SK-N-SH treated with all-trans-retinoic acid at 6 μM for 48 hours (cell line): Measurements from ENCODE around the gene OR6P1.

ENCODE experiments used
- ATAC-seq: fragments of 200-7000 bp; cut with Tn5 transposase; 3 replicates; pipeline ENCODE4 v1.9.1; 2020; ENCODE audit warnings: mild to moderate bottlenecking, moderate library complexity
- ARNTL ChIP-seq: fragments of 450-650 bp; formaldehyde crosslinking; IDR thresholded peaks from 2 replicates; pipeline ENCODE4 v1.5.0; 2020; ENCODE audit warnings: low read depth, mild to moderate bottlenecking, moderate library complexity, borderline replicate concordance
- BACH2 ChIP-seq: fragments of 250-450 bp; sonication (Bioruptor Pico); IDR thresholded peaks from 2 replicates; pipeline ENCODE4 v1.9.0; 2021; ENCODE audit warnings: mild to moderate bottlenecking, borderline replicate concordance
- CSDC2 ChIP-seq: fragments of 250-450 bp; sonication (Bioruptor Pico); IDR thresholded peaks from 2 replicates; pipeline ENCODE4 v1.5.0; 2020; ENCODE audit warnings: mild to moderate bottlenecking, moderate library complexity
- CSRNP3 ChIP-seq: fragments of 250-450 bp; sonication (Bioruptor Pico); IDR thresholded peaks from 2 replicates; pipeline ENCODE4 v1.5.1; 2021; ENCODE audit warnings: mild to moderate bottlenecking, moderate library complexity
- ESRRG ChIP-seq: fragments of 250-450 bp; sonication (Bioruptor Pico); IDR thresholded peaks from 2 replicates; pipeline ENCODE4 v1.6.1; 2021; ENCODE audit warnings: mild to moderate bottlenecking
- GLIS3 ChIP-seq: fragments of 250-450 bp; sonication (Bioruptor Pico); IDR thresholded peaks from 2 replicates; pipeline ENCODE4 v1.5.0; 2020; ENCODE audit warnings: mild to moderate bottlenecking, moderate library complexity
- ISL1 ChIP-seq: fragments of 250-450 bp; sonication (Bioruptor Pico); IDR thresholded peaks from 2 replicates; pipeline ENCODE4 v2.1.2; 2022; ENCODE audit warnings: mild to moderate bottlenecking, moderate library complexity
- OSR1 ChIP-seq: fragments of 250-450 bp; sonication (Bioruptor Pico); IDR thresholded peaks from 2 replicates; pipeline ENCODE4 v1.8.0; 2022; ENCODE audit warnings: moderate library complexity, mild to moderate bottlenecking, inconsistent platforms
- PATZ1 ChIP-seq: fragments of 250-450 bp; sonication (Bioruptor Pico); IDR thresholded peaks from 2 replicates; pipeline ENCODE4 v1.8.0; 2020; ENCODE audit warnings: mild to moderate bottlenecking, moderate library complexity, borderline replicate concordance
- POU6F1 ChIP-seq: fragments of 250-450 bp; sonication (Bioruptor Pico); IDR thresholded peaks from 2 replicates; pipeline ENCODE4 v1.8.0; 2021; ENCODE audit warnings: low read depth, mild to moderate bottlenecking, moderate library complexity, borderline replicate concordance
- PPARA ChIP-seq: fragments of 250-450 bp; sonication (Bioruptor Pico); IDR thresholded peaks from 2 replicates; pipeline ENCODE4 v1.5.0; 2020; ENCODE audit warnings: mild to moderate bottlenecking, borderline replicate concordance
- RARB ChIP-seq: fragments of 250-450 bp; sonication (Bioruptor Pico); IDR thresholded peaks from 2 replicates; pipeline ENCODE4 v1.8.0; 2021; ENCODE audit warnings: mild to moderate bottlenecking, moderate library complexity
- SNAI2 ChIP-seq: fragments of 250-450 bp; sonication (Bioruptor Pico); IDR thresholded peaks from 2 replicates; pipeline ENCODE4 v1.5.0; 2020; ENCODE audit warnings: mild to moderate bottlenecking, moderate library complexity
- TCF4 ChIP-seq: fragments of 250-450 bp; sonication (Bioruptor Pico); IDR thresholded peaks from 2 replicates; pipeline ENCODE4 v1.8.0; 2021; ENCODE audit warnings: mild to moderate bottlenecking, moderate library complexity, borderline replicate concordance
- TOX ChIP-seq: fragments of 250-450 bp; sonication (Bioruptor Pico); IDR thresholded peaks from 2 replicates; pipeline ENCODE4 v1.8.0; 2021; ENCODE audit warnings: mild to moderate bottlenecking, moderate library complexity, borderline replicate concordance
- TSHZ2 ChIP-seq: fragments of 250-450 bp; sonication (Bioruptor Pico); IDR thresholded peaks from 2 replicates; pipeline ENCODE4 v1.5.0; 2020; ENCODE audit warnings: mild to moderate bottlenecking, moderate library complexity
- ZC3H10 ChIP-seq: fragments of 250-450 bp; sonication (Bioruptor Pico); IDR thresholded peaks from 2 replicates; pipeline ENCODE4 v1.5.1; 2021; ENCODE audit warnings: mild to moderate bottlenecking, moderate library complexity
- ZFP3 ChIP-seq: fragments of 250-450 bp; sonication (Bioruptor Pico); IDR thresholded peaks from 2 replicates; pipeline ENCODE4 v1.5.0; 2020; ENCODE audit warnings: mild to moderate bottlenecking, moderate library complexity
- ZFP30 ChIP-seq: fragments of 450-650 bp; formaldehyde crosslinking; IDR thresholded peaks from 2 replicates; pipeline ENCODE4 v1.5.0; 2022; ENCODE audit warnings: mild to moderate bottlenecking, moderate library complexity
- ZNF565 ChIP-seq: fragments of 450-650 bp; formaldehyde crosslinking; conservative IDR thresholded peaks from 2 replicates; pipeline ENCODE4 v1.5.0; 2020; ENCODE audit warnings: low read depth, mild to moderate bottlenecking, moderate library complexity
- ZNF8 ChIP-seq: fragments of 450-650 bp; formaldehyde crosslinking; IDR thresholded peaks from 2 replicates; pipeline ENCODE4 v1.5.0; 2020; ENCODE audit warnings: mild to moderate bottlenecking, moderate library complexity
- TF ChIP-seq, protein P1 (sequence below): fragments of 250-450 bp; sonication (Bioruptor Pico); IDR thresholded peaks from 2 replicates; pipeline ENCODE4 v1.5.1; 2020; ENCODE audit warnings: low read depth, mild to moderate bottlenecking, moderate library complexity

The OR6P1 gene, protein sequence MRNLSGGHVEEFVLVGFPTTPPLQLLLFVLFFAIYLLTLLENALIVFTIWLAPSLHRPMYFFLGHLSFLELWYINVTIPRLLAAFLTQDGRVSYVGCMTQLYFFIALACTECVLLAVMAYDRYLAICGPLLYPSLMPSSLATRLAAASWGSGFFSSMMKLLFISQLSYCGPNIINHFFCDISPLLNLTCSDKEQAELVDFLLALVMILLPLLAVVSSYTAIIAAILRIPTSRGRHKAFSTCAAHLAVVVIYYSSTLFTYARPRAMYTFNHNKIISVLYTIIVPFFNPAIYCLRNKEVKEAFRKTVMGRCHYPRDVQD

GRCh38 chr1:158570480-158570879 is at the start of gene OR6P1:
Gene OR6P1 (minus strand): TSS chr1:158570580. CDS start chr1:158563604, 6,976 bp downstream.
- TF ChIP-seq RARB (CRISPR knock-in tag): no peak
- no peak for TF ChIP-seq OSR1
- no peak for TF ChIP-seq CSDC2
- no peak for TF ChIP-seq CSRNP3 (CRISPR knock-in tag)
- TF ChIP-seq ZNF565: no peak
- TF ChIP-seq TOX (CRISPR knock-in tag): no peak
- no peak for TF ChIP-seq ZNF8 (CRISPR knock-in tag)
- TF ChIP-seq TSHZ2 (CRISPR knock-in tag): no peak
- no peak for TF ChIP-seq PPARA
- no peak for TF ChIP-seq BACH2 (CRISPR knock-in tag)
- TF ChIP-seq POU6F1: no peak
- TF ChIP-seq ARNTL (CRISPR knock-in tag): no peak
- TF ChIP-seq ZC3H10 (CRISPR knock-in tag): no peak
- TF ChIP-seq ZFP3: no peak
- TF ChIP-seq SNAI2 (CRISPR knock-in tag): no peak
- TF ChIP-seq, protein P1, sequence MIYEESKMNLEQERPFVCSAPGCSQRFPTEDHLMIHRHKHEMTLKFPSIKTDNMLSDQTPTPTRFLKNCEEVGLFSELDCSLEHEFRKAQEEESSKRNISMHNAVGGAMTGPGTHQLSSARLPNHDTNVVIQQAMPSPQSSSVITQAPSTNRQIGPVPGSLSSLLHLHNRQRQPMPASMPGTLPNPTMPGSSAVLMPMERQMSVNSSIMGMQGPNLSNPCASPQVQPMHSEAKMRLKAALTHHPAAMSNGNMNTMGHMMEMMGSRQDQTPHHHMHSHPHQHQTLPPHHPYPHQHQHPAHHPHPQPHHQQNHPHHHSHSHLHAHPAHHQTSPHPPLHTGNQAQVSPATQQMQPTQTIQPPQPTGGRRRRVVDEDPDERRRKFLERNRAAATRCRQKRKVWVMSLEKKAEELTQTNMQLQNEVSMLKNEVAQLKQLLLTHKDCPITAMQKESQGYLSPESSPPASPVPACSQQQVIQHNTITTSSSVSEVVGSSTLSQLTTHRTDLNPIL (CRISPR knock-in tag): no peak
- no peak for TF ChIP-seq GLIS3 (CRISPR knock-in tag)
- ATAC-seq: no peak

GRCh38 chr1:158613764-158614163 is 43.4 kb upstream of the OR6P1 start:
- TF ChIP-seq ZNF8 (CRISPR knock-in tag) (no peak), ZC3H10 (CRISPR knock-in tag) (no peak), ZFP30 (CRISPR knock-in tag) (no peak), SNAI2 (CRISPR knock-in tag) (no peak), POU6F1 (no peak), TOX (CRISPR knock-in tag) (no peak)
- ATAC-seq: no peak

DNA sequence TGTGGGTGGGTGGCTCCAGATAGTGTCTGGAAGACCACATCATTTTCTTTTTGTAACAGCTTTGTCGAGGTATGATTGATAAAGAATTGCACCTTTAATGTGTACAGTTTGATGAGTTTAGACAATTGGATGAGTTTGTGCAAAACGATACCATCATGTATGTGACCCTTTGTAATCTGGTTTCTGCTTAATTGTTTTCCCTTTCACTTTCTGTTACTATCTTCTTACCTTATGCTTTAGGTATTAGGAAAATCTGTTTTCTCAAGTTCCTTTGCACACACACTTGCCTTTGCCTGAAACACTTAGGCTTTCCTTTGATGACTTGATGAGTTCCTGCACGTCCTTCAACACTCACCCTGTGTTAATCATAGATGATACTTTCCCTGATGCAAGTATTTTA is 41.5 kb upstream of the OR6P1 start:
- ATAC-seq: no peak
- TF ChIP-seq OSR1: no peak
- TF ChIP-seq CSDC2: no peak
- TF ChIP-seq ARNTL (CRISPR knock-in tag): no peak
- no peak for TF ChIP-seq ESRRG (CRISPR knock-in tag)
- no peak for TF ChIP-seq SNAI2 (CRISPR knock-in tag)
- no peak for TF ChIP-seq RARB (CRISPR knock-in tag)
- no peak for TF ChIP-seq PATZ1 (CRISPR knock-in tag)
- TF ChIP-seq BACH2 (CRISPR knock-in tag): no peak
- TF ChIP-seq ISL1: no peak
- TF ChIP-seq TCF4 (CRISPR knock-in tag): no peak
- no peak for TF ChIP-seq PPARA
- no peak for TF ChIP-seq ZNF565
- no peak for TF ChIP-seq CSRNP3 (CRISPR knock-in tag)
- TF ChIP-seq GLIS3 (CRISPR knock-in tag): no peak
- no peak for TF ChIP-seq POU6F1
- TF ChIP-seq TOX (CRISPR knock-in tag): no peak
